NCI-H345 treated with DMSO at 0.1 percent for 48 hours (cell line): Measurements from ENCODE around the gene ANKS1B.
"Not testable (repeated sequence)": the region's sequence is repeated elsewhere in the genome, so short reads cannot be mapped to it uniquely, and the experiment has no call there.

ENCODE experiments used
- DNase-seq: peaks from one replicate; lab custom pipeline; 2025; ENCODE audit not compliant: unreplicated experiment; lab: John Stamatoyannopoulos, UW

The ANKS1B gene

DNA sequence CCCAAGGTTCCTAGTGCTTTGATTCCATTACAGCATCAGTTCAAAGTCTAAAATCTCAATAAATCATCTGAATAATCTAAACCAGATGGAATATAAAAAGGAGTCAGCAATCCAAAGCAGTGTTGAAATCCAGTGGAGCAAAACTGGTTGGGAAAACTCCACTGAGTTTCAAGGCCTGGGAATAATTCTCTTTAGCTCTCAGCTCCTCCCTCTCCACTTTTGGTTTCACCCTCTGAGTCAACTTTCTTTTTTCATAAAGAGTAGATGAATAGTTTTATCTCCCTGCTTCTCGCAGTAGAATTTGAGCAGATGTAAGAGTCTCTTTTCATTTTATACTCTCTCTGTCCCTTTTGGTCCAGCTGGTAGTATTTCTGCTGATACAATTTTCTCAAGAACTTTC is 1001.1 kb downstream of the ANKS1B start:
- no peak for DNase-seq

- no peak for DNase-seq
Measured at GRCh38 chr12:98980508-98980907, 1004.2 kb downstream of the ANKS1B start.

DNA sequence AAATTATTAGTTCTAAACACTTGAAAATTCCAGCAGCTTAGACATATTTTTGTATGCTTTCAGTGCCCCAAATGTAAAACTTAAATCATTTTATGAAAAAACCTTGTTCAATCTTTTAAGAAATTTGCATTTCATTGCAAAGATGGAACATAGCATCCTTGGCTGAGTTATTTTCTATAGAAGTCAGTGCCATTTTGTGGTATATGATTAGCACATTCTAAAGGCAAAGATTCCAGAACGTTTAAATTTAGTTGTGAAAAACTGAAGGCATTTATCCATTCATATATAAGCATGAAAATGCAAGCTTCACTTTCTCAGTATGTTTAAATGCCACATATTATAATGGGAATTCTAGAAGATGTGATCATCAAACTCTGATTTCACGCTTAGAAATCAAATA is 1007.5 kb downstream of the ANKS1B start:
- no peak for DNase-seq

GRCh38 chr12:98974767-98975381 is 1009.9 kb downstream of the ANKS1B start:
- DNase-seq, result no peak

- no peak for DNase-seq
Measured at GRCh38 chr12:98973395-98973794, 1011.3 kb downstream of the ANKS1B start.

DNA sequence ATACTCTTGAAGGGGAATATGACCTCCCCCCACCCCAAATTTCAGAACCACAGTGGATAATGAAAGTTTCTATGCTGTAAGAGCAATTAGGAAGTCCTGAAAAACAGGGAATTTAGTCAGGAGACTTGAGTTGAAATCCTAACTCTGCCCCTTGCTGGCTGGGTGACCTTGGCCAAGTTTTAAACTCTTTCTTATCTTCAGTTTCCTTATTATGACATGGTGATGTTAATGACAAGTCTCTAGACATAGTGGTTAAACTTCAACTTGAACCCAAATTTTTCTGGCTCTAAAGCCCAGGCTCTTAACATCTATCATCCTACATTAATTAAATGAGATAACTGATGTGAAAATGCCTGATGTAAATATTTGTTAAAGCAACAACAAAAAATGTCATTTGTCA is 1013.8 kb downstream of the ANKS1B start:
- no peak for DNase-seq

- no peak for DNase-seq
Measured at GRCh38 chr12:98970210-98970609, 1014.5 kb downstream of the ANKS1B start.

- DNase-seq, result no peak
Measured at GRCh38 chr12:98968896-98969295, 1015.8 kb downstream of the ANKS1B start.

DNA sequence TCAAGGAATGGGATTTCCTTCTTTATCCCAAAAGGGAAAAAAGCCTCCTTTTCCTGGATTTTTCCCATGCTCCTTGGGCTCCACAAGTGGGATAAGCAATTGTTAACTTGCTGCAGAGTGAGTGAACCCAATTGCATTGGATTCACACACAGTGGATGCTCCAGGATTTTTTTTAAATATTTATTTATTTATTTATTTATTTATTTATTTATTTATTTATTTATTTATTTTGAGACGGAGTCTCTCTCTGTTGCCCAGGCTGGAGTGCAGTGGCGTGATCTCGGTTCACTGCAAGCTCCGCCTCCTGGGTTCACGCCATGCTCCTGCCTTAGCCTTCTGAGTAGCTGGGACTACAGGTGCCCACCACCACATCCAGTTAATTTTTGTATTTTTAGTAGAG is 1027.6 kb downstream of the ANKS1B start:
- DNase-seq, result not testable (repeated sequence)

- DNase-seq, result no peak
Measured at GRCh38 chr12:98955284-98955683, 1029.5 kb downstream of the ANKS1B start.

- DNase-seq, result no peak
Measured at GRCh38 chr12:98954506-98954905, 1030.2 kb downstream of the ANKS1B start.

GRCh38 chr12:98951406-98951805 is 1033.3 kb downstream of the ANKS1B start:
- DNase-seq, result no peak

GRCh38 chr12:98948343-98948949 is 1036.3 kb downstream of the ANKS1B start:
- DNase-seq, result no peak

DNA sequence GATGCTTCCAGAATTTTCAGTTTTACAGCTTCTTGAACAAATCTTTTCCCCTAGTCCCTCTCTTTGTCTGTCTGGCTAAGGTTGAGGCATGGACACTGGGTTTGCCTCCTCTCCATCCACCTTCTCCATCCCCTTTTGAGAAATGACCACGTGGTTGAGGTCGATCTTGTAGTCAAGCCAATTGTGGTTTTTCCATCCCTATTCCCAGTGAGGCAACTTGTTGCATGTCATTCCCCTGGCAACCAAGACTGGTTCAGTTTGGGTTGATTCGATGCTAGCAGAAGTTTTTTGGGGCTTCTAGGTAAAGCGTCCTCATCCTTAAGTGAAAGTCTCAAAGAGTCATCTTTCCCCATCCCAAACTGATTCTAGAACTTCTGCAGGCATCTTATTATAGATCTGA is 1038.9 kb downstream of the ANKS1B start:
- DNase-seq, result no peak

GRCh38 chr12:98939926-98940325 is 1044.8 kb downstream of the ANKS1B start:
- no peak for DNase-seq

- DNase-seq, result no peak
Measured at GRCh38 chr12:98939350-98939749, 1045.4 kb downstream of the ANKS1B start.

DNA sequence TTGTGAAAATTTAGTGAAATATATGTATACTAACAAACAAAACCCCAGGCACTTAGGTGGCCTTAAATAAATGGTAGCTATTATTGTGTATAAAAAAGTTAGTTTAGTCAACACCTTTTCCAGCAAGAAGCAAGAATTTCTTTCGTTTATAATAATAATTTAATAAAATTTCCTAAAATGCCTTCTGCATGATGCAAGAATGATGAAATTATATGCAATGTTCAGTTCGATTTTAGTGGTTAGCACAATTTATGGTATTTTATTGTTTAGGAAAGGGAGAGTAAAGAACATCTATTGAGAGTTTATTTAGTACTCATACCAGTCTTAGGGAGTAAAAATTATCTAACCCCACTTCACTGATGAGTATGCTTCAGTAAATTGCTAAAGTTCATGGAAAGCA is 1048.9 kb downstream of the ANKS1B start:
- no peak for DNase-seq

DNA sequence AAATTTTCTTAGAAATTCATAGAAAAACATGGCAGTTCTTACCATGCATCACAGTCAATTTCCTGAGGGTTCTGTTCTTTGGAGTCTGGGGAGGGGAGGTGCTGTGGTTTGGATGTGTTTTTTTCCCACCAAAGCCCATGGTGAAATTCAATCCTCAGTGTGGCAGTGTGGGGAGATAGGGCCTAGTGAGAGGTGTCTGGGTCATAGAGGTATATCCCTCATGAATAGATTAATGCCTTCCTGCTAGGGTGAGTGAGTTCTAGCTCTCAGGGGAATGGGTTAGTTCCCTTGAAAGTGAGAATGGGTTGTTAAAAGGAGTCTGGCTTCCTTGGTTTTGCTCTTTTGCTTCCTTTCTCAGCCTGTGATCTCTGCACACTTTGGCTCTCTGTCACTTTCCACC is 1061.9 kb downstream of the ANKS1B start:
- DNase-seq, result no peak

DNA sequence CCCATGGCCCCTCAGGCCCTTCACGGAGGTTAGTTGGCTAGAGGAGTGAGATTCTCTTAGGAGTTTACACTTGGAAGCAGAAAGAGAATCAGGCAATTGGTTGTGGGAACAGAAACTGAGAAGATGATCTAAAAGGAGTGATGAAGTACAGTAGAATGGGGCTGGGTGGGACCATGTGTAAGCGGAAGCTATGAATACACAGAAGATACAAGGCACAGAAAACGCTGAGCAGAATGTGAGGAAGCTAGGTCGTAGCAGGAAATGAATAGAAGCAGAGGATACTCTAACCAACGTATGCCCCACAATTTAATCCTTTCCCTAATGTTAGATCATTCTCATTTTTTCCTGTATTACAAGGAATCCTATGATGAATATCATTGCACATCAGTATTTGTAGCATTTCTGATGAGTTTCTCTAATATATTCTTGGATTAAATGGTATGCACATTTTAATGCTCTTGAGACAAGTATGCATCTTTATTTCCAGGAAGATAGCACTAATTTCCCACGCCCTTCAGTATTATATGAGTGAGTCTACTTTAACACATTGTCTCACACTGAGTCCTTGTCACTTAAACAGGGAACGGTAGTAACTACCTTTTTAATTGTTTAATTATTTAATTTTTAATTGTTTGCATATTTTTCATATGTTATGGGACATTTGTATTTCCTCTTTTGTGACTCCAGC is 1066.4 kb downstream of the ANKS1B start:
- DNase-seq, result no peak

- DNase-seq, result peak; percentile 35
Measured at GRCh38 chr12:98916106-98916505, 1068.6 kb downstream of the ANKS1B start.

DNA sequence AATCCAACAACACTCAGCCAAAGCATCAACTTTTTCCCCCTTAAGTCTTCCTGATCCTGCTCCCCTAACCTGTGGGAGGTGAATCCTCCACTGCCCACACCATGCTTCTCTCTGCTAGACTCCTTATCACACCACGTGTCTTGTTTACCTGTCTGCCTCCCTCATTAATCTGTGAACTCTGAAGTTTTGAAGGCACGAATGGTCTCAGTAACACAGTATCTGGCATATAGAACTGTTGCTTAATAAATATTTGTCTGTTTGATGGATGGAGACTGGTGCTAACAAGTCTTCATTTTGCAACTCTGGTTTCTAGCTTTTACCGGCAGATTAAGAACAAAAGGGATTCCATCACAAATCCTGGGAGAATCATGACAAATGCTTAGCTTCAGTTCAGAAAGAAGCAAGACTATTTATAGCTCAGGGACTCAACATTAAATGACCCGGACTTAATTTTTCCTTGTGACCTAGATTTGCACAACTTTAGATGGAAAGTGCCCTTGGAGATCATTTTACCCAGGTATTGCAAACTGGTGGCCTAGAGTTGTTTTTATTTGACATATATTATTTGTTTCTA is 1072.2 kb downstream of the ANKS1B start:
- DNase-seq, result no peak

GRCh38 chr12:98911396-98911795 is 1073.3 kb downstream of the ANKS1B start:
- DNase-seq, result no peak
